ENCODE results near the gene CCSAP.

- TF ChIP-seq SP2 (CRISPR knock-in tag; IDR thresholded peaks at IDR 0.05) (no peak), SPEN (CRISPR knock-in tag; IDR thresholded peaks at IDR 0.05; ENCODE audit: low read depth) (no peak), CTCF (CRISPR knock-in tag; IDR thresholded peaks at IDR 0.05) (no peak), SP1 (IDR thresholded peaks at IDR 0.05) (no peak), SP1 (CRISPR knock-in tag; IDR thresholded peaks at IDR 0.05) (no peak), NFE2L1 (CRISPR knock-in tag; IDR thresholded peaks at IDR 0.05; ENCODE audit: borderline replicate concordance) (no peak), POLR2AphosphoS5 (IDR thresholded peaks at IDR 0.05; ENCODE audit: low read depth, low read length) (no peak), ZFAT (CRISPR knock-in tag; conservative IDR thresholded peaks at IDR 0.05) (no peak), JUN (CRISPR knock-in tag; IDR thresholded peaks at IDR 0.05) (no peak), JUND (CRISPR knock-in tag; IDR thresholded peaks at IDR 0.05) (no peak)
Observed at GRCh38 chr1:229303855-229304254, 39.0 kb downstream of the CCSAP start.
